RPMI7951 (cell line): ENCODE results near the gene S1PR3. TPM values are rescaled to one million over a fixed set of nuclear protein-coding genes. Genes with fewer than 3 reads are reported as not detected.

ENCODE experiments used
- DNase-seq: peaks from one replicate; pipeline ENCODE4 v3.0.0-alpha.2; 2012; ENCODE audit warnings: low read depth
- total RNA-seq: library from RNA; depleted of rRNA; stranded (reverse); fragments of >200 nt; shearing (Covaris generic); gene quantifications from 2 replicates; pipeline ENCODE4 v1.2.3, GENCODE V29; 2014; rRNA removed

The S1PR3 gene
- 12.6 and 16.8 TPM in 2 replicates for total RNA-seq

GRCh38 chr9:88991066-88992034, at the start of gene S1PR3:
Gene S1PR3, plus strand, starts transcription at chr9:88991468. Its CDS starts 9,733 bp downstream, at chr9:89001201.
- peak; percentile 51 for DNase-seq

- DNase-seq = peak; percentile 78
Measured at GRCh38 chr9:88941586-88941985, 49.7 kb upstream of the S1PR3 start.

- no peak for DNase-seq
Measured at GRCh38 chr9:88942411-88942810, 48.9 kb upstream of the S1PR3 start.

GRCh38 chr9:88945636-88946333, 45.5 kb upstream of the S1PR3 start:
- DNase-seq = no peak

GRCh38 chr9:88947581-88948573, 43.4 kb upstream of the S1PR3 start:
- peak; percentile 51 for DNase-seq

GRCh38 chr9:88949425-88949824, 41.8 kb upstream of the S1PR3 start:
- DNase-seq = peak; percentile 89

GRCh38 chr9:88949961-88950340, 41.3 kb upstream of the S1PR3 start:
- no peak for DNase-seq

GRCh38 chr9:88950341-88951154, 40.7 kb upstream of the S1PR3 start:
- DNase-seq = peak; percentile 44

- DNase-seq = no peak
Measured at GRCh38 chr9:88951155-88951542, 40.1 kb upstream of the S1PR3 start.

- peak; percentile 39 for DNase-seq
Measured at GRCh38 chr9:88952086-88952615, 39.1 kb upstream of the S1PR3 start.

- DNase-seq = no peak
Measured at GRCh38 chr9:88952976-88953375, 38.3 kb upstream of the S1PR3 start.

- peak; percentile 81 for DNase-seq
Measured at GRCh38 chr9:88953381-88954029, 37.8 kb upstream of the S1PR3 start.

- peak; percentile 69 for DNase-seq
Measured at GRCh38 chr9:88954066-88954465, 37.2 kb upstream of the S1PR3 start.

- DNase-seq = no peak
Measured at GRCh38 chr9:88957526-88957925, 33.7 kb upstream of the S1PR3 start.

GRCh38 chr9:88959727-88960469, 31.4 kb upstream of the S1PR3 start:
- no peak for DNase-seq

- DNase-seq = no peak
Measured at GRCh38 chr9:88960632-88961031, 30.6 kb upstream of the S1PR3 start.

GRCh38 chr9:88965473-88965872, 25.8 kb upstream of the S1PR3 start:
- no peak for DNase-seq

- no peak for DNase-seq
Measured at GRCh38 chr9:88966894-88967676, 24.2 kb upstream of the S1PR3 start.
